Progenitor cell of endocrine pancreas (in vitro differentiated cells): ENCODE results near the gene HOXA6. TPM values are rescaled to one million over a fixed set of nuclear protein-coding genes. Genes with fewer than 3 reads are reported as not detected.

Experiments used
- DNase-seq: peaks from one replicate; pipeline ENCODE4 v3.0.0; 2021; ENCODE audit warnings: low spot score; ENCODE audit not compliant: unreplicated experiment
- H3K27ac Mint-ChIP-seq: 2 replicates; pipeline ENCODE4 v1.8.0; 2021; ENCODE audit warnings: mild to moderate bottlenecking, moderate library complexity, mixed read lengths
- H3K27me3 Mint-ChIP-seq: 2 replicates; pipeline ENCODE4 v1.8.0; 2021; ENCODE audit warnings: mixed read lengths
- H3K36me3 Mint-ChIP-seq: 2 replicates; pipeline ENCODE4 v1.8.0; 2022; ENCODE audit warnings: mixed read lengths; ENCODE audit not compliant: insufficient read depth
- H3K4me1 Mint-ChIP-seq: 2 replicates; pipeline ENCODE4 v1.8.0; 2021; ENCODE audit warnings: low read depth, mixed read lengths
- H3K4me3 Mint-ChIP-seq: 2 replicates; pipeline ENCODE4 v1.8.0; 2021; ENCODE audit warnings: low read depth, mild to moderate bottlenecking, moderate library complexity, mixed read lengths
- H3K9me3 Mint-ChIP-seq: 2 replicates; pipeline ENCODE4 v1.8.0; 2021; ENCODE audit warnings: low read depth, mixed read lengths
- CTCF ChIP-seq: fragments of 200-600 bp; sonication (generic); IDR thresholded peaks from one replicate; pipeline ENCODE4 v1.5.0; 2021; ENCODE audit warnings: antibody characterized with exemption, mild to moderate bottlenecking; ENCODE audit not compliant: unreplicated experiment
- total RNA-seq: library from RNA; stranded (reverse); gene quantifications from 2 replicates; pipeline ENCODE4 v1.2.1, GENCODE V29; 2021

The HOXA6 gene
- total RNA-seq, 1 donor from 2014 or later, result 0.38 TPM

GRCh38 chr7:27179503-27180430 is 32.2 kb upstream of the HOXA6 start:
- DNase-seq, result peak; percentile 68
- no peaks in the 10 kb centered on the region for H3K9me3 Mint-ChIP-seq
- TF ChIP-seq CTCF, result peak; percentile 94
- H3K36me3 Mint-ChIP-seq, result no peaks in the 10 kb centered on the region
- H3K4me1 Mint-ChIP-seq, result peaks cover 7% of the 10 kb centered on the region
- peaks cover 99% of the 10 kb centered on the region for H3K27me3 Mint-ChIP-seq
- H3K4me3 Mint-ChIP-seq, result peak overlapping the region; percentile 21
- H3K27ac Mint-ChIP-seq, result peak overlapping the region; percentile 5

DNA sequence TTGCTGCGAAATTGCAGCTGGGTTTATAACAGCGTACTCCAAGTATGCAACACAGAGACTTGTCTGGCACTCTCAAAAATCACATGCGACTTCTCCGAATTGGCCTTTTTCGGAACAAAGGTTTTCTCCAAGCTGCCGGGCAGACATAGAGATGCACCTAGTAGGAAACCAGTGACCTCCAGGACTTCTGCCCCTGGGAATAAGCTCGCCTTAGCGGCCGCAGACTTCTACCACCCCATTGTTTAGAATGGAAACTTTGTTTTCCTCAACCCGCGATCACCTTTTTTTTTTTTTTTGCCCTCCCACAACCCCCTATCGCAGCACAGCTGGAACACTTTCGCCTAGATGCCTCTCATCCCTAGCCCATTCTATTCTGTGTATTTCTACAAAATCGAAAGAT is 31.5 kb upstream of the HOXA6 start:
- DNase-seq, result no peak
- Mint-ChIP-seq H3K27ac (peak overlapping the region; percentile 69), H3K27me3 (peaks cover 98% of the 10 kb centered on the region), H3K4me1 (peaks cover 7% of the 10 kb centered on the region), H3K4me3 (no peak overlapping the region), H3K9me3 (no peaks in the 10 kb centered on the region), H3K36me3 (no peaks in the 10 kb centered on the region)
- no peak for TF ChIP-seq CTCF

DNA sequence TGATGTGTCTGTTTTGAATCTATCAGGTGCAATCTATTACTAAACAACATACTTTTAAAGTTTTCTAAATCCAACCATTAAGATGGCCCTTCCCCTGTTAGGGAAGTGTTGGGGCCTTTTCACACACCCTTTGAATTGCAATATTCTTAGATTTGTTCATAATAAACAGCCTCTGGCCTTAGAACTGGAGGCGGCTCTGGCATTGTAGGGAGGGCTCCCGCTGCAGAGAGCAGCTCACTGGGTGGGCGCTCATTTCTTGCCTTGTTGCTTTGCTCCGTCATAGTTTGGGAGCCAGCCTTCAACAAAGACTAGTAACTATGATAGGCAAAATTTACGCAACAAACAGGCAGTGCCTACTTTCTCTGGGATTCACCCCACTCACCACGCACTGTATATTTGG is 30.8 kb upstream of the HOXA6 start:
- DNase-seq, result no peak
- no peak overlapping the region for H3K27ac Mint-ChIP-seq
- peaks cover 7% of the 10 kb centered on the region for H3K4me1 Mint-ChIP-seq
- no peak overlapping the region for H3K4me3 Mint-ChIP-seq
- TF ChIP-seq CTCF, result no peak
- peaks cover 92% of the 10 kb centered on the region for H3K27me3 Mint-ChIP-seq
- H3K9me3 Mint-ChIP-seq, result no peaks in the 10 kb centered on the region
- no peaks in the 10 kb centered on the region for H3K36me3 Mint-ChIP-seq

DNA sequence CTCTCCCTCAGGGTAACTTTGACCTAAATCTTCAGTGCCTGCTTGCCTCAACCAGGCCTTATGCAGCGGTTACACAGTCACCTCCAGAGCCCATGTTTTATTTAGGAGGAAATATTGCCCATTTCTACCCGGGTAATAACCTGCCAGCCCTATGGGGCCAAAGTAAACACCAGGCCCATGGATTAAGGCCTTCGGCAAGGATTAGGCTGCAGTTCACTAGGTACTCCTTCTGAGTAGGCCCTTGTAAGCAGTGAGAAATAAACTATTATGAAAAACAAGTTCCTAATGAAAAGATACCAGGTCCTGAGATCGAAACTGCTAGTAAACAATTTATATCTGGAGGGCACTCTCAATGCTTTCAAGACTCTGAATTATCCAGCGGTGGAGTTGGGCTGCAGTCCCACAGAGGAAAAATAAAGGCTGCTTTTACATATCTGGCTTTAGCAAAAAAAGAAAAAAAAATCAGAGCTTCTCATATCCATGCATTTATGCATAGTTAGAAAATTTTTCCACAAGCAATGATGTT is 30.3 kb upstream of the HOXA6 start:
- Mint-ChIP-seq H3K4me3 (no peak overlapping the region), H3K36me3 (no peaks in the 10 kb centered on the region), H3K27me3 (peaks cover 89% of the 10 kb centered on the region), H3K9me3 (no peaks in the 10 kb centered on the region), H3K27ac (no peak overlapping the region), H3K4me1 (peaks cover 7% of the 10 kb centered on the region)
- no peak for TF ChIP-seq CTCF
- DNase-seq, result no peak

GRCh38 chr7:27176962-27177794 is 29.6 kb upstream of the HOXA6 start:
- no peaks in the 10 kb centered on the region for H3K36me3 Mint-ChIP-seq
- no peak overlapping the region for H3K27ac Mint-ChIP-seq
- H3K4me3 Mint-ChIP-seq, result no peak overlapping the region

More at GRCh38 chr7:27176962-27177794, 29.6 kb upstream of the HOXA6 start:
- no peak for DNase-seq
- no peaks in the 10 kb centered on the region for H3K9me3 Mint-ChIP-seq
- peaks cover 7% of the 10 kb centered on the region for H3K4me1 Mint-ChIP-seq
- peaks cover 88% of the 10 kb centered on the region for H3K27me3 Mint-ChIP-seq
- TF ChIP-seq CTCF, result no peak
